GM10248 (cell line): Measurements from ENCODE around the gene PRKCSH.
"Not testable (repeated sequence)": the region's sequence is repeated elsewhere in the genome, so short reads cannot be mapped to it uniquely, and the experiment has no call there.

ENCODE experiments used
- CTCF ChIA-PET: fragments of 300-600 bp; sonication (Branson Sonifier 250); formaldehyde crosslinking; extraction: SDS; loops from one replicate; lab custom pipeline; 2021; ENCODE audit warnings: antibody characterized with exemption; lab: Yijun Ruan, JAX
- POLR2A ChIA-PET: fragments of 350-650 bp; sonication (Branson Sonifier 250); formaldehyde crosslinking; extraction: SDS; loops from one replicate; lab custom pipeline; 2020; ENCODE audit warnings: antibody characterized with exemption; lab: Yijun Ruan, JAX
- DNase-seq: peaks from one replicate; pipeline ENCODE4 v3.0.0; 2012; ENCODE audit errors: extremely low spot score
- CTCF ChIP-seq: IDR thresholded peaks from 2 replicates; pipeline ENCODE4 v1.5.1; 2012; ENCODE audit warnings: mild to moderate bottlenecking, low read depth; ENCODE audit errors: extremely low read depth, missing control alignments, control extremely low read depth

The PRKCSH gene

GRCh38 chr19:11425719-11426457, 9.5 kb upstream of the PRKCSH start:
- CTCF ChIA-PET = interaction anchor here (1.2 kb wide), 1 partner anchor 9 kb away, joined by 7 read pairs; the partner anchor contains the start of genes ODAD3 and PRKCSH
- TF ChIP-seq CTCF = no peak
- POLR2A ChIA-PET = no interaction called here
- DNase-seq = no peak

- no peak for DNase-seq
- POLR2A ChIA-PET = no interaction called here
- CTCF ChIA-PET = interaction anchor here (1.2 kb wide), 1 partner anchor 8 kb away, joined by 7 read pairs; the partner anchor contains the start of genes ODAD3 and PRKCSH
- no peak for TF ChIP-seq CTCF
Measured at GRCh38 chr19:11426656-11427055, 8.8 kb upstream of the PRKCSH start.

- DNase-seq, POLR2A ChIA-PET: not testable (repeated sequence)
- CTCF ChIA-PET = interaction anchor here (1.4 to 2.9 kb wide), 2 partner anchors 11 to 17 kb away, joined by 3 to 37 read pairs; no protein-coding TSS in a partner anchor
Measured at GRCh38 chr19:11433526-11433925, 1.9 kb upstream of the PRKCSH start.

GRCh38 chr19:11434703-11435056, 755 bp upstream of the PRKCSH start:
- POLR2A ChIA-PET = interaction anchor here (0.5 to 1.0 kb wide), 3 partner anchors 32 to 1298 kb away, joined by 3 to 6 read pairs (median 4); no protein-coding TSS in a partner anchor
- CTCF ChIA-PET = interaction anchor here (0.7 to 2.9 kb wide), 19 partner anchors 8 to 137 kb away, joined by 3 to 37 read pairs (median 7); partner anchors contain the start of genes EPOR, RGL3 and SWSAP1
- no peak for TF ChIP-seq CTCF
- no peak for DNase-seq

- no peak for TF ChIP-seq CTCF
- DNase-seq = no peak
- CTCF ChIA-PET = interaction anchor here (0.6 to 2.9 kb wide), 21 partner anchors 9 to 342 kb away, joined by 3 to 37 read pairs (median 6); partner anchors contain the start of genes EPOR, RGL3 and SWSAP1
- POLR2A ChIA-PET = interaction anchor here (0.6 to 1.0 kb wide), 3 partner anchors 55 to 1572 kb away, joined by 5 to 6 read pairs (median 6); no protein-coding TSS in a partner anchor
Measured at GRCh38 chr19:11435833-11436313, 438 bp downstream of the PRKCSH start.

- POLR2A ChIA-PET = interaction anchor here (0.7 kb wide), 1 partner anchor 219 kb away, joined by 5 read pairs; no protein-coding TSS in a partner anchor
- no peak for DNase-seq
- no peak for TF ChIP-seq CTCF
- CTCF ChIA-PET = interaction anchor here (1.6 kb wide), 1 partner anchor 8 kb away, joined by 4 read pairs; no protein-coding TSS in a partner anchor
Measured at GRCh38 chr19:11437955-11438354, 2.5 kb downstream of the PRKCSH start.
